NCI-H1092 (cell line): ENCODE results near the gene OCRL.
A peak's percentile ranks its signal among the peaks of the same experiment; 100 is the strongest.

Experiments used
- DNase-seq: peaks from one replicate; lab custom pipeline; 2025; lab: John Stamatoyannopoulos, UW

Gene OCRL

GRCh38 chrX:129634541-129634940, 94.5 kb downstream of the OCRL start:
- DNase-seq: no peak

GRCh38 chrX:129636175-129636681, 96.2 kb downstream of the OCRL start:
- DNase-seq: no peak

DNA sequence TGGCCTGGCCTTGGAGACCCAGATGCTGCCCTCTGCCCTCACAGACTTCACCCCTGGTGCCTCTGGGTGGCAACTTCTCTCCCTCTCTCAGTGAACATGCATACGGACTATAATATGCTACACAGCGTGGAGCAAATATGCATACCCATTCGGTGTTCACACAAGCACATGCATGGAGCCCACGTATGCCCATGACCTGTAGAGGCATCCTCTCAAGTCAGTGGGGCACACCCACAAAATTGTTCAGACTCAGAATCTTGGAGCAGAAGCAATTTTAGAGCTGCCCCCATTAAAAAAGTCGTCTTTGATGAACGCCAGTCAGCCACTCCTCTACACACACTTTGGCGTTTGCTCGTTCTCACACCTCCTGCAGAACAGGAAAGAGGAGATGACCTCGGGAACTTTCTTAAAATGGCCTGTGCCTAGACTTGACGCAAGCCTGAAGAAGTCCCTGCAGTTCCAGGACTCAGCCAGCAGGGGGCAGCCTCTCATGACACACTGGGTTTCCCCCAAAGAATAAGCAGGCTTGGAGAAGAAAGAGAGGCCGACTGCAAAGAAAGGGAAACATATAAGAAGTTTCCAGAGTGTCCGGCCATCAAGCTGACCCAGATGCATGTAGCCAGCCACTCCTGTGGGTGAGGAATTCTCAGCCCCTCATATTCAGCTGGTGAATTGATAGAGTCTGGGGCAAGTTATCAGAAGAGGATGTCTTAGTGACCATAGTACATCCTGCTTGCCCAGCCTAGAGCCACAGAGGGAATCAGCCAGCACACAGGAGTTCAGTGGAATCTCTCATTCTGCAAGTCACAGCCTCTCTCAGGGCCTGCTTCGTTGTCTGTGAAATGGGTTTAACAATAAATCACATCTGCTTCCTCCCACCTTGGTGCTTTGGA, 97.4 kb downstream of the OCRL start:
- peak; percentile 51 for DNase-seq

- no peak for DNase-seq
Measured at GRCh38 chrX:129638917-129639316, 98.9 kb downstream of the OCRL start.

GRCh38 chrX:129640737-129641136, 100.7 kb downstream of the OCRL start:
- no peak for DNase-seq

- DNase-seq: no peak
Measured at GRCh38 chrX:129641469-129641868, 101.4 kb downstream of the OCRL start.

DNA sequence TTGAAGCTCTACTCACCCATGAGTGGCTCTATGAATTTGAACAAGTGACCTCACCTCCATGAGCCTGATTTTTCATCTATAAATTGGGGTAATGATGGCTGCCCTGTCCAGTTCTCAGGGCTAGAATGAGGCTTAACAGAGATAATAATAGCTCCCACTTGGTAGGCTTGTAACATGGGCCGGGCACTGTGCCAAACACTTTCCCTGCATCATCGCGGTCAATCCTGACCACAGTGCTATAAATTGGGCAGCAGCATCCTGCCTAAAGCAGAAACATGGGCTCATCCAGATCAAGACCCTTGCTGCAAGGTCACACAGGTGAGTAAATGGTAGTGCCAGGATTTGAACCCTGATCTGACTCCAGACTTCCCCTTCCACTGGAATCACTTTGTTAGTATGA, 101.9 kb downstream of the OCRL start:
- DNase-seq: no peak
